ENCODE measurements around the gene SPECC1.
"Not testable (repeated sequence)": the region's sequence is repeated elsewhere in the genome, so short reads cannot be mapped to it uniquely, and the experiment has no call there.

Gene SPECC1

GRCh38 chr17:20235747-20236146 is 226.6 kb downstream of the SPECC1 start:
- DNase-seq = peak in 24 of 42 donors; percentile 26 to 76 (median 66)
- intact Hi-C loops (cut with DNase I) = no loop called here

DNA sequence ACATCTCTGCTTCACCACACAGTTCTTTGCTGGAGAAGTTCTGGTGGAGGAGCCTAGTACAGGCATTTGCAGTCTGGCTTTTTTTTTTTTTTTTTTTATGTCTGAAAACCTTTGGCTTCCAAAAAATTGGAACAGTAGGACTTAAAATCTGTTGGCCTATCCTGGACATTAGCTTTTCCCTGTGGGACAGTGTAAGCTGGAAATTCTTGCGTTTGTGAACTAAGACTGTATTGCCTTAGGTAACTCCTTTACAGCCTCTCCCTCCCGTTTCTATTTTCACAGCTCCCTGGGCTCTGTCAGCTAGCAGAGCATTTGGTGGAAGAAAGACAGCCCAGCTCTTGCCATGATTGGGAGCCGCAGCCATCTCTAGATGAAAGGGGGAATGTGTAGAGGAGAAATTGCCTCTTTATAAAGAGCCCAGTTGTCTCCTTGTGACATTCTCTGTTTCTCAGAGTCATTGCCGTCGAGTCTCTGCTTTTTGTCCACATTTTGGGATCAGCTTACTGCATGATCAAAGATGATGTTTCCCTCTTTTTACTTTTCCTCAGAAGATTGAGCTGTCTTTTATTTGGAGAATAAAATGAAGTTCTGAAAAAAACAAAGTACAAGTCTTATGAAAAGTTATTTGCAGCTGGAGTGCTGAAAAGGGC is 227.5 kb downstream of the SPECC1 start:
- no peak for DNase-seq
- intact Hi-C loops (cut with DNase I) = no loop called here

GRCh38 chr17:20239776-20240175 is 230.6 kb downstream of the SPECC1 start:
- intact Hi-C loops (cut with DNase I); DNase-seq: not testable (repeated sequence)

DNA sequence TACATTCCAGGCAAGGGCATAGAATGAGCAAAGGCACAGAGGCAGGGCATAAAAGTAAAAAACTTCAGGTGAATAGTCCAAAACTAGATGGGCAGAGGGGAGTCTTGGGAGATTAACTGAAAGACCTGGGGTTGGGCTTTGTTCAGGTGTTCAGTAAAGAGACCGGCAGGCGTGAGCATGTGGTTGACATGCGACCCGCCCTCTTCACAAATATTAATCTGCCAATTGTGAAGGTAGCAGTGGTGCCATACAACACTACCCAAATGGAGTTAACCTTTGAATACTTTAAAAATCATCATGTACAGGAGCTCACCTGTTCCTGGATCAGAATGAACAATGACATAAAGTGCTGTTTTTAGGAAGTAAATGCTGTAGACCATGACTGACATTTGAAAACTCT is 232.7 kb downstream of the SPECC1 start:
- intact Hi-C loops (cut with DNase I) = no loop called here

GRCh38 chr17:20242271-20242670 is 233.1 kb downstream of the SPECC1 start:
- intact Hi-C loops (cut with DNase I) = no loop called here
- DNase-seq = no peak

More for the DNA sequence above, 232.7 kb downstream of the SPECC1 start:
- no peak for DNase-seq

- no peak for DNase-seq
- intact Hi-C loops (cut with DNase I) = no loop called here
Measured at GRCh38 chr17:20243524-20243923, 234.4 kb downstream of the SPECC1 start.

- intact Hi-C loops (cut with DNase I) = no loop called here
Measured at GRCh38 chr17:20244671-20245070, 235.5 kb downstream of the SPECC1 start.

DNA sequence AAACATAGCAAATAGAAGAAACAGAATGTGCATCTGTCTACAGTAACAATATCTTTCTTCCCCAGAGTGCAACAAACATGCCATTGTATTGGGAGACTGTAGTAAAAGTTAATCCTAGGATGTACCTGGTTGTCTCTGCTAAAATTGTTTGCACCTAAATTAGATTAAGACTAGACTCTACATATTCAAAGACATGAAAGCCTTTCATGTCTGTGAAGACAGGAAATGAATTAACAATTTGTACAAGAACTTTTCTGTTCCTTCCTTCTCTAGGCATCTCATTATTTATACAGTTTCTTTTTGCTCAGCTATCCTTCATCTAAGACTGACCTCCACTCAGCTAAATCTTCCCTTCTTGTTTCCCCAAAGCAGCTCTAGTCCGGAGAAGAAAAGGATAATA is 237.5 kb downstream of the SPECC1 start:
- no peak for DNase-seq
- intact Hi-C loops (cut with DNase I) = no loop called here

More at GRCh38 chr17:20244671-20245070, 235.5 kb downstream of the SPECC1 start:
- DNase-seq = no peak

- no peak for DNase-seq
- intact Hi-C loops (cut with DNase I) = no loop called here
Measured at GRCh38 chr17:20253323-20253722, 244.2 kb downstream of the SPECC1 start.

GRCh38 chr17:20254541-20254940 is 245.4 kb downstream of the SPECC1 start:
- no peak for DNase-seq
- intact Hi-C loops (cut with DNase I) = no loop called here

GRCh38 chr17:20256144-20256543 is 247.0 kb downstream of the SPECC1 start:
- intact Hi-C loops (cut with DNase I) = no loop called here
- no peak for DNase-seq

- no peak for DNase-seq
- intact Hi-C loops (cut with DNase I) = no loop called here
Measured at GRCh38 chr17:20257008-20257407, 247.8 kb downstream of the SPECC1 start.

GRCh38 chr17:20257798-20258197 is 248.6 kb downstream of the SPECC1 start:
- intact Hi-C loops (cut with DNase I) = no loop called here
- no peak for DNase-seq

- intact Hi-C loops (cut with DNase I) = no loop called here
- DNase-seq = no peak
Measured at GRCh38 chr17:20259668-20260067, 250.5 kb downstream of the SPECC1 start.

DNA sequence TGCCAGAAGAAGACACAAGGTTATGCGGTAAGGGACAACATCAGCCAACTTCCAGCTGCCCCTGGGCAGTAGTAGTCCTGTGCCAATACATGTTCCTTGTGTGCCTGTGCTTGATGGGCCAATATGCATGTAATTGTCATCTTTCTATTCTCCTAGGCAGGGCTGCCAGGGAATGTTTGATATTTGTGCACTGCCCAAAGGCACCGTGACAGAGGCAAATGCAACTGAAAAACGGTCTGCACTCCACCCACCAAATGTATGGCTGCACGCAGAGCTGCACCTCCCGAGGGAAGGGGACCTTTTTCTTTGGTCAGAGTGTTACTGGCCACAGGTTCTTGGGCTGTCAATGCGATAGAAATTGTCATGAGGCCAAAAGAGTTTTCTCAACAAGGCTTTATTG is 251.1 kb downstream of the SPECC1 start:
- intact Hi-C loops (cut with DNase I) = no loop called here
- no peak for DNase-seq

DNA sequence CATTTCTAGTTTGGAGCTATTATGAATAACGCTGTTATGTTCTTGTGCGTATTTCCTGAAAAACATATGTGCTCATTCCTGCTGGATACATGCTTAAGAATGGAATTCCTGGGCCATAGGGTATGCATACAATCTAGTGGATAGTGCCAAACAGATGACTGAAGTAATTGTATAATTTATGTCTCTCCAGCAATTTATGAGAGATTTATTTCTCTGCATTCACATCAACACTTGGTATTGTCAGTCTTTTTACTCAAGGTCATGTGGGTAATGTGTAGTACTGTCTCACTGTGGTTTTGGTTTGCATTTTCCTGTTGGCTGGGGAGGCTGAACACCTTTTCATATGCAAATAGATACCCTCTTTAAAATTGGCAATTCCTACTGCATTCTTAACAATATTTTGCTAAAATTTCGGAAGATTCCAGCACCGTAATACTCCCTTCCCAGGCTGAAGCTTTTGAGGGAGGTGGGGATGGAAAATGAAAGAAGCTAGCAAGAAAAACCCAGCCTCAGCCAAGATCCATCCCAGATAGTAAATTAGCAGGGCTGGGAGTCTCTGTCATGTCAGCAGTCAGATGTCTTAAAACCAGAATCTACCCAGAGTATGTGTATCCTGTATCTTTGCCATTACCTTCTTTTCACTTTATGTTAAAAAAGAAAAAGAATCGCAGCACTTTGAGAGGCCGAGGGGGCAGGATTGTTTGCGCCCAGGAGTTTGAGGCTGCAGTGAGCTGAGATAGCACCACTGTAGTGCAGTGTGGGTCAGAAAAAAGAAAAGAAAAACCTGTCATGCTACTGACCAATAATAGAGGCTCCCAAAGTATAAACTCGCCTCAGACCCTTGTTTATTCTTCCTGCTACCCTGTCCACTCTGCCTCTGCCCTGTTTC is 253.3 kb downstream of the SPECC1 start:
- intact Hi-C loops (cut with DNase I) = no loop called here
- no peak for DNase-seq

DNA sequence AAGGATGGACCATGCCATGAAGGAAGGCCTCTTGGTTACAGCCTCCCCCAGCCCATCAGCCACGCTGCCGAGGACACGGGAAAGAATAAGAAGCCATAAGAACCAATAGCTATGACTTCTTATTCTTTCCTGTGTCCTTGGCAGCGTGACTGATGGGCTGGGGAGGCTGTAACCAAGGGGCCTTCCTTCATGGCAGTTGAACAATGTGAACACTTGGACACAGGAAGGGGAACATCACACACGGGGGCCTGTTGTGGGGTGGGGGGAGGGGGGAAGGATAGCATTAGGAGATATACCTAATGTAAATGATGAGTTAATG is 253.9 kb downstream of the SPECC1 start:
- DNase-seq; intact Hi-C loops (cut with DNase I): not testable (repeated sequence)

DNA sequence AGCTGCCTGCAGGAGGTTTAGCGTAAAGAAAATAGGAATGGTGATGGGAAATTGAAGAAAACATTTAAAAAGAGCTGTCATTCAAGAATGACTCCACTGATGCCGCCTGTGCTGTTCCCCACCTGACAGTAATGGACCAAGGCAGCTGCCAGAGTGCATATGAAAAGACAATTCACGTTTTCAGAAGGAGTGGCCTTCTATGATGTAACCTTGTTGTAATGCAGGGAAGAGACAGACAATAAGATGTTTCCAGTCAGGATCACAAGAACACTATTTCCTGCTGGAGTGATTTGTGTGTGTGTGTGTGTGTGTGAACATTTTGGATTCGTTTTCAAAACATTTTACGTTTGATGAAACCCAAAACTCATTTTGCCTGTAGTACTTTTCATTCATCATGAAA is 254.4 kb downstream of the SPECC1 start:
- DNase-seq = no peak
- intact Hi-C loops (cut with DNase I) = no loop called here

DNA sequence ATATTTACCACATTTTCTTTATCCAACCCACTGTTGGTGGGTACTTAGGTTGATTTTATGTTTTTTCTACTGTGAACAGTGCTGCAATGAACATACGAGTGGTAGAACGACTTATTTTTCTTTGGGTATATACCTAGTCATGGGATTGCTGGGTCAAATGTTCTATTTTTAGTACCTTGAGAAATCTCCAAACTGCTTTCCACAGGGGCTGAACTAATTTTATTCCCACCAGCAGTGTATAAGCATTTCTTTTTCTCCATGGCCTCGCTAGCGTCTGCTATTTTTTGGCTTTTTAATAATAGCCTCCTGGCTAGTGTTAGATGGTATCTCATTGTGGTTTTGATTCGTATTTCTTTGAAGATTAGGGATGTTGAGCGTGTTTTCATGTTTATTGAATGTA is 255.8 kb downstream of the SPECC1 start:
- no peak for DNase-seq
- intact Hi-C loops (cut with DNase I) = no loop called here

DNA sequence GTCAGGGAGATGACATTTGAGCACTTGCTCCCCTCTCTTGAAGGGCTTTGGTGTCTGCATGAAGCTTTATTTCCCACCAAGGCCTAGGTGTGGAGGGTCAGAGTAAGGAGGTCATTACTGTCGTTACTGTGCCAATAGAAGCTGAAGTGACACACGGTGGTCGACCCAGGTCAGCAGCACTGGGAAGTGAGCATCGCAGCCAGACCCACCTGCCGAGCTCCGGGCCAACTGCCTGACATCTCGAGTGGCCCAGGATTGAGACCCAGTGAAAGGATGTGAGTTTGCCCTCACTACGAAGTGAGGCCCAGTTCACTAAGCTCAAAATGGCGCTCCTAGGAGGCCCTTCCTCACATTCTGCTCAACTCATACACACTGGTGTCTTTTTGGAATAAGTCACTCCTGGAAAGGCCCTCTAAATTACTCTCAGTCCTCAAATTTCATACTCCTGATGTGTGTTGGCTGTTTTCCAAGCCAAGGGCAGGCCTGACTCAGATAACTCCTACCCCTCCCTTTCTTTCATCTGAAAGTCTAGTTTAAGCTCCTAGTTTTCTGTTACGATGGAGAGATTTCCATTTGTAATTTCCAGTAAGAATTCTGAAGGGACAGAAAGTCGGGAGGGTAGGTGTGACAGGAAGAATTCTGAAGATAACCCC is 257.8 kb downstream of the SPECC1 start:
- intact Hi-C loops (cut with DNase I) = no loop called here
- DNase-seq = no peak
